Osteoblast (primary cell): Measurements from ENCODE around the gene RIPK4. TPM values are rescaled to one million over a fixed set of nuclear protein-coding genes. Genes with fewer than 3 reads are reported as not detected.
A peak's percentile ranks its signal among the peaks of the same experiment; 100 is the strongest.

Experiments
- DNase-seq: peaks from one replicate; pipeline ENCODE4 v3.0.0; 2011; ENCODE audit warnings: low spot score, mixed read lengths; ENCODE audit not compliant: insufficient read length; ENCODE audit errors: missing footprints
- H2AFZ ChIP-seq: 2 replicates; pipeline ENCODE4 v1.6.0; 2011; ENCODE audit warnings: mild to moderate bottlenecking, low read length
- H3K27ac ChIP-seq: 2 replicates; pipeline ENCODE4 v1.5.1; 2011; ENCODE audit warnings: mild to moderate bottlenecking, low read depth, low read length, moderate library complexity
- H3K27me3 ChIP-seq: 2 replicates; pipeline ENCODE4 v1.6.0; 2012; ENCODE audit warnings: mild to moderate bottlenecking, control low read depth, inconsistent platforms, low read length, moderate library complexity; ENCODE audit not compliant: insufficient read depth
- H3K36me3 ChIP-seq: 2 replicates; pipeline ENCODE4 v1.5.1; 2011; ENCODE audit warnings: mild to moderate bottlenecking, low read length, control low read depth, moderate library complexity; ENCODE audit not compliant: insufficient read depth
- H3K4me1 ChIP-seq: 2 replicates; pipeline ENCODE4 v1.5.1; 2011; ENCODE audit warnings: mild to moderate bottlenecking, low read length, control low read depth, moderate library complexity; ENCODE audit not compliant: insufficient read depth
- H3K4me2 ChIP-seq: 2 replicates; pipeline ENCODE4 v1.6.0; 2011; ENCODE audit warnings: mild to moderate bottlenecking, low read length; ENCODE audit not compliant: insufficient read depth
- H3K4me3 ChIP-seq: fragments of 200-600 bp; sonication (generic); 3 replicates; pipeline ENCODE4 v1.5.1; 2012; ENCODE audit warnings: mild to moderate bottlenecking, low read length, inconsistent platforms; ENCODE audit not compliant: insufficient read depth
- H3K79me2 ChIP-seq: 2 replicates; pipeline ENCODE4 v1.6.0; 2012; ENCODE audit warnings: mild to moderate bottlenecking, low read length, control low read depth, inconsistent platforms; ENCODE audit not compliant: insufficient read depth
- H3K9me3 ChIP-seq: 2 replicates; pipeline ENCODE4 v1.5.1; 2011; ENCODE audit warnings: low read depth, low read length, control low read depth
- H4K20me1 ChIP-seq: 2 replicates; pipeline ENCODE4 v1.6.0; 2012; ENCODE audit warnings: mild to moderate bottlenecking, low read length, control low read depth; ENCODE audit not compliant: insufficient read depth
- total RNA-seq: library from RNA; depleted of rRNA; stranded (reverse); fragments of >200 nt; gene quantifications from 2 replicates; pipeline ENCODE4 v1.2.3, GENCODE V29; 2012
- TF ChIP-seq, protein P1 (sequence below): IDR thresholded peaks from 2 replicates; pipeline ENCODE4 v1.5.1; 2011; ENCODE audit warnings: mild to moderate bottlenecking, low read depth, low read length, moderate library complexity; ENCODE audit errors: extremely low read depth

The RIPK4 gene
- 0.29 and 2.2 TPM in 2 replicates for total RNA-seq

- Histone ChIP-seq H3K27ac (peak within 1 kb of the TSS; percentile 50), H3K27me3 (peaks cover 51% of the 10 kb centered on the region), H3K4me2 (peak within 1 kb of the TSS; percentile 79), H4K20me1 (no peaks in the 10 kb centered on the region), H3K4me3 (peak within 1 kb of the TSS; percentile 71), H2AFZ (peak within 1 kb of the TSS; percentile 57), H3K9me3 (no peaks in the 10 kb centered on the region), H3K36me3 (no peaks in the 10 kb centered on the region), H3K4me1 (peaks cover 20% of the 10 kb centered on the region), H3K79me2 (no peaks in the 10 kb centered on the region)
- TF ChIP-seq, protein P1, sequence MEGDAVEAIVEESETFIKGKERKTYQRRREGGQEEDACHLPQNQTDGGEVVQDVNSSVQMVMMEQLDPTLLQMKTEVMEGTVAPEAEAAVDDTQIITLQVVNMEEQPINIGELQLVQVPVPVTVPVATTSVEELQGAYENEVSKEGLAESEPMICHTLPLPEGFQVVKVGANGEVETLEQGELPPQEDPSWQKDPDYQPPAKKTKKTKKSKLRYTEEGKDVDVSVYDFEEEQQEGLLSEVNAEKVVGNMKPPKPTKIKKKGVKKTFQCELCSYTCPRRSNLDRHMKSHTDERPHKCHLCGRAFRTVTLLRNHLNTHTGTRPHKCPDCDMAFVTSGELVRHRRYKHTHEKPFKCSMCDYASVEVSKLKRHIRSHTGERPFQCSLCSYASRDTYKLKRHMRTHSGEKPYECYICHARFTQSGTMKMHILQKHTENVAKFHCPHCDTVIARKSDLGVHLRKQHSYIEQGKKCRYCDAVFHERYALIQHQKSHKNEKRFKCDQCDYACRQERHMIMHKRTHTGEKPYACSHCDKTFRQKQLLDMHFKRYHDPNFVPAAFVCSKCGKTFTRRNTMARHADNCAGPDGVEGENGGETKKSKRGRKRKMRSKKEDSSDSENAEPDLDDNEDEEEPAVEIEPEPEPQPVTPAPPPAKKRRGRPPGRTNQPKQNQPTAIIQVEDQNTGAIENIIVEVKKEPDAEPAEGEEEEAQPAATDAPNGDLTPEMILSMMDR: no peak
- peak; percentile 93 for DNase-seq
Measured at GRCh38 chr21:41766883-41767605, at the start of gene RIPK4. Gene RIPK4 (minus strand): TSS chr21:41767052. CDS start chr21:41767041, 11 bp downstream.

DNA sequence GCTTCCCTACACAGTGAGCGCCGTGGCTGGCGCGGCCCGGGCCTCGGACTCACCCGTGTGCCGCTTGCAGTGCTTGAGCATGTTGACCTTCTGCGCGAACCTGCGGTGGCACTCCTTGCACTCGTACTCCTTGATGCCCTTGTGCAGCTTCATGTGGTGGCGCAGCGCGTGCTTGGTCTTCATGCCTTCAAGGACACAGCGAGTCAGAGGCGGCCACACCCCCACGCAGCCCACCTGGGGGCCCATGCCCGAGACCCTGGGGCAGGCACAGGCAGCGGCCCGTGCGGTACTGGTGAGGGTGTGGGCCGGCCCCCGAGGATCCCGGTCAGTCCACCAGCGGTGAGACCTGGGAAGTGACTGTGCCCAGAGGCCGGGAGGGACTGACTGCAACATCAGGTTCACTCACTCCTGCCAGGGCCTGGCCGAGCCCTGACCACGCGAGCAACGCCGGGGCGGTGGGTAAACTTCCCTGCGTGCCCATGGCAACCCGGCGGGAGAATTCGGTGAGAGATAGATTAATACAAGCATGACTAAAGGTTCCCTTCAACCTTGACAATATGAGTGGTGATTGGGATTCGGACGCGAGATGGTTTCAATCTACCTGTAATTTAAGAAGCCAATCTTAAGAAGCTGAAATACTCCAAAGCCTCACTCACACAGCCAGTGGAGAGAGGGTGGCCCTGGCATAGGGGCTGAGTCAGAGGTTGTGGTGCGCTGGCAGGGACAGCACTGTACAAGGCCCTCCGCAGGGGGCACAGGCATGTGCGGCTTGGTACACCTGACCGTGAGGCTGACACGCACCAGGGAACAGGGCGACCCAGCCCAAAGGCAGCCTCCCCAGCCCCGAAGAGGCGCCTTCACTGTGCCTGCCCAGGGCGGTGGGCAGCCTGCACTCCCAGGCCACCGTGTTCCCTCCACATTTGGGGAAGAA lies 49.1 kb upstream of the RIPK4 start:
- no peaks in the 10 kb centered on the region for H3K27me3 ChIP-seq
- H3K36me3 ChIP-seq: peaks cover 3% of the 10 kb centered on the region
- TF ChIP-seq, protein P1: no peak
- peak; percentile 72 for DNase-seq
- H3K27ac ChIP-seq: peak overlapping the region; percentile 36
- no peak overlapping the region for H3K4me2 ChIP-seq
- H3K79me2 ChIP-seq: no peaks in the 10 kb centered on the region
- H3K4me1 ChIP-seq: peaks cover 7% of the 10 kb centered on the region
- no peaks in the 10 kb centered on the region for H3K9me3 ChIP-seq
- no peak overlapping the region for H2AFZ ChIP-seq
- H3K4me3 ChIP-seq: no peak overlapping the region
- H4K20me1 ChIP-seq: no peaks in the 10 kb centered on the region

DNA sequence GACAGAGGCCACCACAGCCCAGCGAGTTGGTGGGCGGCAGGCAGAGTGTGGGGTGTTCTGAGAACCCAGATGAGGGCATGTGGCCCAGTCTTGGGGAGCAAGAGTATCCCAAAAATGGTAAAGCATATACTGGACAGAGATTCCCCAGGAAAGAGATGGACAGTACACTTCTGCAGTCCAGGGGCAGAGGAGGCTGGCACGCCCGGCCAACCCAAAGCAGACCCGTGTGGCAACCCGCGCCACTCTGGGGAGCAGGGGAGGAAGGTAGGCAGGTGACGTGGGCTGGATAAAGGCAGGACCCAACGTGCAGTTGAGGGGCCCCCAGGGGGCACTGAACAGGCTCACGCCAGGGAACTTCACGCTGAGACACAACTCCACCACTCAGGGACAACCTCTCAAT lies 46.4 kb upstream of the RIPK4 start:
- DNase-seq: peak; percentile 57
- H3K9me3 ChIP-seq: no peaks in the 10 kb centered on the region
- H2AFZ ChIP-seq: no peak overlapping the region
- H4K20me1 ChIP-seq: no peaks in the 10 kb centered on the region
- peaks cover 7% of the 10 kb centered on the region for H3K4me1 ChIP-seq
- no peak overlapping the region for H3K4me3 ChIP-seq
- no peaks in the 10 kb centered on the region for H3K27me3 ChIP-seq
- H3K36me3 ChIP-seq: peaks cover 15% of the 10 kb centered on the region
- no peak overlapping the region for H3K27ac ChIP-seq
- no peak overlapping the region for H3K4me2 ChIP-seq
- no peaks in the 10 kb centered on the region for H3K79me2 ChIP-seq
- TF ChIP-seq, protein P1: no peak

DNA sequence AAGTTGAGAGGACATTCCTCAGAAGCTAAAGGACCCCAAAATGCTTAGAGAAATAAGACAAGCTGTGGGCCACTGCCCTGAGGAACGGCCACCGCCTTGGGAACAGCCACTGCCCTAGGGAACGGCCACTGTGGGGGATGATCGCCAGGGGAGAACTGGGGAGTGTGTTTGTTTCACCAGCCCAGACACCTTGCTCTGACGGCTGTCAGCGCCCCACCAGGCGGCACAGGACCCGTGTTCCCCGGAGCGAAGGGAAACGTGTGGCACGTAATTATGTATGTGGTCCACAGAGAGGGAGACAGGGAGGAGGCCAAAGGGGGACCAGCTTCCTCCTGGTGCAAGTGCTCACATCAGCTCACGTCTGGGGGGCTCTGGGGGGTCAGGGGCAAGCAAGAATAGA lies 45.8 kb upstream of the RIPK4 start:
- peaks cover 7% of the 10 kb centered on the region for H3K4me1 ChIP-seq
- peak; percentile 43 for DNase-seq
- TF ChIP-seq, protein P1: no peak
- H3K36me3 ChIP-seq: peaks cover 15% of the 10 kb centered on the region
- no peak overlapping the region for H3K4me2 ChIP-seq
- H4K20me1 ChIP-seq: no peaks in the 10 kb centered on the region
- no peaks in the 10 kb centered on the region for H3K27me3 ChIP-seq
- H3K27ac ChIP-seq: no peak overlapping the region
- no peaks in the 10 kb centered on the region for H3K9me3 ChIP-seq
- H2AFZ ChIP-seq: no peak overlapping the region
- no peaks in the 10 kb centered on the region for H3K79me2 ChIP-seq
- H3K4me3 ChIP-seq: no peak overlapping the region
